Astrocyte of the cerebellum (primary cell): ENCODE results near the gene DAB2IP.

Experiments
- DNase-seq: peaks from one replicate; pipeline ENCODE4 v3.0.0-alpha.2; 2011; ENCODE audit warnings: low read depth
- H3K4me3 ChIP-seq: 2 replicates; pipeline ENCODE4 v1.5.1; 2011; ENCODE audit warnings: mild to moderate bottlenecking, low read depth, low read length, moderate library complexity
- CTCF ChIP-seq: IDR thresholded peaks from 2 replicates; pipeline ENCODE4 v1.5.1; 2012; ENCODE audit warnings: low read length, low read depth, moderate library complexity, mild to moderate bottlenecking; ENCODE audit errors: missing control alignments
- in situ Hi-C: cut with HindIII; loops from 2 replicates; pipeline ENCODE4 v1.10.0; 2017; ENCODE audit warnings: low sequenced_read_pairs

Gene DAB2IP

GRCh38 chr9:121727295-121728020 is 76.0 kb downstream of the DAB2IP start:
- in situ Hi-C loops, result no loop called here
- DNase-seq, result no peak
- TF ChIP-seq CTCF, result no peak
- H3K4me3 ChIP-seq, result no peak overlapping the region

- in situ Hi-C loops, result no loop called here
- no peak overlapping the region for H3K4me3 ChIP-seq
- DNase-seq, result no peak
- TF ChIP-seq CTCF, result no peak
Observed at GRCh38 chr9:121728916-121729315, 77.5 kb downstream of the DAB2IP start.

GRCh38 chr9:121729769-121730562 is 78.5 kb downstream of the DAB2IP start:
- TF ChIP-seq CTCF, result no peak

GRCh38 chr9:121731090-121731489 is 79.7 kb downstream of the DAB2IP start:
- TF ChIP-seq CTCF, result no peak
- DNase-seq, result no peak
- H3K4me3 ChIP-seq, result no peak overlapping the region
- in situ Hi-C loops, result no loop called here

More at GRCh38 chr9:121729769-121730562, 78.5 kb downstream of the DAB2IP start:
- no peak overlapping the region for H3K4me3 ChIP-seq
- in situ Hi-C loops, result no loop called here
- DNase-seq, result no peak

GRCh38 chr9:121731919-121732318 is 80.5 kb downstream of the DAB2IP start:
- TF ChIP-seq CTCF, result no peak
- DNase-seq, result no peak
- H3K4me3 ChIP-seq, result no peak overlapping the region
- in situ Hi-C loops, result no loop called here

- DNase-seq, result no peak
- TF ChIP-seq CTCF, result no peak
- H3K4me3 ChIP-seq, result no peak overlapping the region
- in situ Hi-C loops, result no loop called here
Observed at GRCh38 chr9:121732389-121732788, 81.0 kb downstream of the DAB2IP start.
